HUDEP-2 (cell line): ENCODE measurements around the gene RBMY1J.
"Not testable (repeated sequence)": the region's sequence is repeated elsewhere in the genome, so short reads cannot be mapped to it uniquely, and the experiment has no call there.

ENCODE experiments used
- DNase-seq, 76 experiments: peaks; one replicate each; lab custom pipeline; 2025; ENCODE audit not compliant: unreplicated experiment in 76 of 76; lab: John Stamatoyannopoulos, UW

RBMY1J gene

DNA sequence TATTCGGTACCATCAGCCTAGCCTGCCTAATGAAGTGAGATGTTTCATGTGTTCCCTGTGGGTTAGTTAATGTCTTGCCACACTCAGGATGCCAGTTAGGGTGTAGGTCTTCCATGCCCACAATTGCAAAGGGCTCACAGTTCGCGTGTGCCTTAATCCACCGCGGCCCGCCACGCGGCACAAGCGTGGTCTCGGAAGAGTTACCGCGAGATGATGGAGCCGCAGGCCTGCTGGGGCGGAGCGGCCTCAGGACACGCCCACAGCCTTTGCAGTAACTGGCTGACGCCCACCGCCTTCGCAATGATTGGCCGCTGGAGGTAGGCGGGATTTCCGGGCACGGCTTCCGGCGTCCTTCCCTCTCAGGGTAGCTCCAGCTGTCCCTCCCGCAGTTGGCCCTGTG, at the start of gene RBMY1J:
RBMY1J (plus strand) TSS at position 301 of the 400 bp plus-strand sequence. CDS start 2,038 bp downstream, outside the sequence.
- not testable (repeated sequence) for DNase-seq

DNA sequence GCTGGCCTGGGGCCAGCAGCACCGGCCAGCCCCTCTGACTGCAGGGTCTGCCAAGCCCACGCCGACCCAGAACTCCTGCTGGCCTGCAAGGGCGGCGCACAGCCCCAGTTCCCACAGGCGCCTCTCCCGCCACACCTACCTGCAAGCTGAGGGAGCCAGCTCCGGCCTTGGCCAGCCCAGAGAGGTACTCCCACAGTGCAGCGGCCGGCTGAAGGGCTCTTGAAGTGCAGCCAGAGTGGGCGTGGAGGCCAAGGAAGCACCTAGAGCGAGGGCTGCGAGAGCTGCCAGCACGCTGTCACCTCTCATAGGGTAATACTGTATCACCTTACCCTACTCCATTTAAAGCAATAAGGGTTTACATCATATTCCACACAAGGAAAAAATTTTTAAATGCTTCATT, 35.8 kb upstream of the RBMY1J start:
- DNase-seq = no peak

- no peak for DNase-seq
These were observed 32.6 kb upstream of the RBMY1J start for GRCh38 chrY:22370623-22371022.

DNA sequence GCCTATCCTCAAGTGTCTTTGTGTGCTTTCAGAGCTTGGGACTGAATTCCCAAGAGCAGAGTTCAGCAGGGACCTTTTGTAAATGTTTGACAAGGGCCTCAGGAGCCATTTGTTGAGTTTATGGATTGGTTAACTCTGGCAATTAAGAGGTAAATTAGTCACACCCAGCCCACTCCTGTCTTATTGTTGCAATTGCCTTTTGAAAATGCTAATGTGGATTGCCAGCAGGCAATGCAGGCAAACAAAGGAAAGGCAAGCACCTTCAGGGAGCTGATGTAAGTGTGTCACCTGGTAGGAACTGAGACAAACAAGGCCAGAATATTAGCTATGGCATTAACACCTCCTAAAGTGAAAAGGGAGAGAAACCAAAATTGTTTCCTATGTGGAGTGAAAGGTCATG, 29.7 kb upstream of the RBMY1J start:
- DNase-seq = no peak

DNA sequence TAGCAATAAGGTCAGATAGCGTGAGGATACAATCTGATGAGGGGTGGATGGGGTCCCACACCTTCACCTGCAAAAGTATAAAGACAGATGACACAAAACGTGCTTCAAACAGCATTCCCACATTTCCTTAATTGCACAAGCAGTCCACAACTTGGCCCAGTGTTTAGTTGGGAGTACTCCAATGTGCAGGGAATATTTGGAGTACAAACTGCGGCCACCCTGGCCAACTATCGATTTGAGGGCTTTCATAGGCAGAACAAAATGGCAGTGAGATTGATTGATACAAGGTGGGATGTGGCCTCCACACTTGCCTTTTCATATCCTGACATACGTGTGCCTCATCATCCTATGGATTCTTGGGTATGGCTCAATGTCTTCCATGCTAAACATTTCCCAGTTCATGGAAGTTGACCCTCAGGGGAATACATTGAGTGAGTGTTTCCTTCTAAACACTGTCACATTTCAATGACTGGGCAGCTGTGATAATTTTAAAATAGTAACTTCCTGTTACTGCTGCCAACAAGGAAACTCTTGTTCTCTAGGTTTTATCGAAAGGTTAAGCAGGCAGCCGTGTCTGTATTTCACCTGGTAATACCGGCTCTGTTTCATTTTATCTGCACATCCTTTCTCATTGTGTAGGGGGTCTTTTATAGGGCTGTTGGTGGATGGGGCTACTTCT, 41.6 kb downstream of the RBMY1J start:
- DNase-seq = not testable (repeated sequence)

DNA sequence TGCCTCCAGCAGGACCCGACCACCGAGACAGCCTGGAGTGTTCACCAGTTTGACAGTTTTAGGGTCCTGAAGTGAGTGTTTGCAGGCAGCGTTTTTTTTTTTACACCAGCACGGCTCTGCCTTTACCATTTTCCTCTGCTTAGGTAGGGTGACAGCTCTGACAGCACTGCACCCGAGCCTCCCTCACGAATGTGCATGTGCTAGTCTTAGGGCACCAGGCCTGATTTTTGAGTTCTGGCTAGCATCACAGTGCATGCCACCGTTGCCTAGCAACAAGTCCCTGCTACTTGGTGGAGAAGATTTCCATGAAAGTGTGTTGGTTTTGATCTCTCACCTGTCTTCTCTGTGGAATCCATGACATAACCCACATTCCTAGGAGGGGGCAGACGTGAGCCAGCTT, 52.3 kb downstream of the RBMY1J start:
- not testable (repeated sequence) for DNase-seq

DNA sequence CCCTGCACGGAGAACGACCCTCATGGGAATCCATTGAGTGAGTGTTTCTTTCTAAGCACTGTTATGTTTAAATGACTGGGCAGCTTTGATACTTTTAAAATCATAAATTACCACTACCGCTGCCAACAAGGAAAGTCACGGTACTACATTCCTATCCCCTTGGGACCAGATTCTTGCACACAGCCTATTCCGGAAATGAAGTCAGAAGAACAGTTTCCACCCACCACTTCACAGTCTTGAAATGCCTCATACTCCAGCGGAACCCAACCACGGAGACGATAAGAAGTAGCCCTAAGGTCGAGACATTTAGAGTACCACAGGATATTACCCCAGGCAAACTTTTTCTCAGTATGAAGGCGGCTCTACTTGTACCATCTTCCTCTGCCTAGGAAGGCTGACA, 58.8 kb downstream of the RBMY1J start:
- not testable (repeated sequence) for DNase-seq
